H1 (cell line): Measurements from ENCODE around the gene MS4A8. TPM values are rescaled to one million over a fixed set of nuclear protein-coding genes. Genes with fewer than 3 reads are reported as not detected.

Experiments
- CBX5 ChIP-seq: fragments of 300-800, 300-1000 bp; sonication (generic); IDR thresholded peaks from 2 replicates; pipeline ENCODE4 v1.7.1; 2016; ENCODE audit warnings: antibody characterized with exemption, low read length, low read depth
- CEBPB ChIP-seq: IDR thresholded peaks from 2 replicates; pipeline ENCODE4 v1.6.1; 2012; ENCODE audit warnings: low read depth, low read length
- CHD7 ChIP-seq: fragments of 300-600 bp; sonication (generic); IDR thresholded peaks from 2 replicates; pipeline ENCODE4 v1.7.1; 2012; ENCODE audit warnings: low read length, moderate library complexity, mild to moderate bottlenecking, inconsistent platforms; ENCODE audit not compliant: insufficient replicate concordance
- JUN ChIP-seq: IDR thresholded peaks from 2 replicates; pipeline ENCODE4 v1.6.1; 2011; ENCODE audit warnings: low read depth, mild to moderate bottlenecking, improper control_type of control experiment, low read length
- JUND ChIP-seq: IDR thresholded peaks from 2 replicates; pipeline ENCODE4 v1.6.1; 2011; ENCODE audit warnings: mild to moderate bottlenecking, improper control_type of control experiment, low read length
- PHF8 ChIP-seq: fragments of 200-600 bp; sonication (generic); conservative IDR thresholded peaks from 2 replicates; pipeline ENCODE4 v1.7.1; 2012; ENCODE audit warnings: low read depth, mild to moderate bottlenecking, inconsistent platforms, low read length, moderate library complexity
- SAP30 ChIP-seq: fragments of 300-600 bp; sonication (generic); IDR thresholded peaks from 2 replicates; pipeline ENCODE4 v1.7.1; 2012; ENCODE audit warnings: low read length, moderate library complexity, mild to moderate bottlenecking, inconsistent platforms; ENCODE audit not compliant: insufficient read depth, insufficient replicate concordance
- SP1 ChIP-seq: IDR thresholded peaks from 2 replicates; pipeline ENCODE4 v1.6.1; 2011; ENCODE audit warnings: low read depth, low read length
- SP2 ChIP-seq: IDR thresholded peaks from 2 replicates; pipeline ENCODE4 v1.6.1; 2012; ENCODE audit warnings: mild to moderate bottlenecking, low read length, inconsistent platforms
- TEAD4 ChIP-seq: IDR thresholded peaks from 2 replicates; pipeline ENCODE4 v1.6.1; 2012; ENCODE audit warnings: low read depth, low read length, inconsistent platforms, mixed read lengths
- USF2 ChIP-seq: IDR thresholded peaks from 2 replicates; pipeline ENCODE4 v1.6.1; 2011; ENCODE audit warnings: low read length, improper control_type of control experiment
- polyA plus RNA-seq, 7 experiments: library from polyadenylated mRNA; depleted of rRNA in 3 of 7; stranded (reverse) in 5 of 7; unstranded in 2 of 7; fragments of >200 nt in 5 of 7; fragments of 200-250 nt in 2 of 7; gene quantifications; 1 replicate in 5 of 7; 2 replicates in 1 of 7; 4 replicates in 1 of 7; pipeline versions ENCODE4 v1.2.1 to v1.2.3, GENCODE V29; 2011 to 2013; ENCODE audit warnings: missing spikeins in 2 of 7, mixed read lengths in 2 of 7
- total RNA-seq: library from RNA; stranded (reverse); fragmentation: NEBNext Ultra II Directional; extraction: Animal tissue kit (Norgen Biotek cat#: 25700); gene quantifications from 2 replicates; pipeline ENCODE4 v1.2.1, GENCODE V29; 2021

The MS4A8 gene
- total and polyA plus RNA-seq, 2 of the 8 experiments (the other 6 are each of a cell fraction or from before 2014, with no cell fraction given) = not detected

- TF ChIP-seq CHD7 (no peak), SP2 (no peak), JUND (no peak), TEAD4 (no peak), CEBPB (no peak), SAP30 (no peak), CBX5 (no peak), SP1 (no peak), JUN (no peak), PHF8 (no peak), USF2 (no peak)
These were observed 42.0 kb downstream of the MS4A8 start (continued) for GRCh38 chr11:60741421-60741820.
